ENCODE results near the gene CAPN2. TPM values are rescaled to one million over a fixed set of nuclear protein-coding genes. Genes with fewer than 3 reads are reported as not detected.

CAPN2 gene
- polyA plus RNA-seq, 4 donors: 47.0 to 115 (median 68.8) TPM

- DNase-seq (no peak), FAIRE-seq (no peak)
- 90 to 99% (median 92%) methylated on average over 4 of the region's 4 CpGs for WGBS, 3 donors
- Histone ChIP-seq H3K27ac (ENCODE audit: low read depth in 1 of 3, low read length in 2 of 3) (no peak overlapping the region), H3K36me3 (ENCODE audit: control insufficient read depth in 3 of 3, insufficient read depth in 2 of 3, low read depth in 1 of 3, low read length in 3 of 3) (peaks cover 3 to 53% (median 4%) of the 10 kb centered on the region in 3 donors), H3K27me3 (ENCODE audit: control insufficient read depth in 3 of 3, insufficient read depth in 3 of 3, low read length in 3 of 3) (peaks cover 0 to 2% (median 0%) of the 10 kb centered on the region in 3 donors), H3K4me1 (ENCODE audit: control insufficient read depth in 3 of 3, insufficient read depth in 2 of 3, low read depth in 1 of 3, low read length in 2 of 3) (peaks cover 0 to 16% (median 6%) of the 10 kb centered on the region in 3 donors), H3K4me3 (ENCODE audit: low read depth in 1 of 3, low read length in 3 of 3) (no peak overlapping the region), H3K9me3 (ENCODE audit: control insufficient read depth in 2 of 2, insufficient read depth in 1 of 2, low read depth in 1 of 2, low read length in 1 of 2) (no peaks in the 10 kb centered on the region)
Measured at GRCh38 chr1:223745731-223746130, 33.4 kb downstream of the CAPN2 start.

- 13 to 31% (median 16%) methylated on average over 4 of the region's 4 CpGs for whole genome bisulfite sequencing, 3 donors
- no peak for FAIRE-seq
- H3K4me1 ChIP-seq (ENCODE audit: control insufficient read depth in 3 of 3, insufficient read depth in 2 of 3, low read depth in 1 of 3, low read length in 2 of 3): peaks cover 0 to 18% (median 6%) of the 10 kb centered on the region in 3 donors
Measured at GRCh38 chr1:223747838-223748335, 35.5 kb downstream of the CAPN2 start.

GRCh38 chr1:223748405-223748772, 36.0 kb downstream of the CAPN2 start:
- peaks cover 9 to 67% (median 14%) of the 10 kb centered on the region in 3 donors for H3K36me3 ChIP-seq (ENCODE audit: control insufficient read depth in 3 of 3, insufficient read depth in 2 of 3, low read depth in 1 of 3, low read length in 3 of 3)
- 16 to 38% (median 29%) methylated on average over 14 to 18 of the region's 18 CpGs for WGBS, 3 donors
- peaks cover 0 to 2% (median 0%) of the 10 kb centered on the region in 3 donors for H3K27me3 ChIP-seq (ENCODE audit: control insufficient read depth in 3 of 3, insufficient read depth in 3 of 3, low read length in 3 of 3)
- FAIRE-seq (no peak), DNase-seq (peak in 1 of 2 donors; percentile 21)
- H3K27ac ChIP-seq (ENCODE audit: low read depth in 1 of 3, low read length in 2 of 3): peak overlapping the region in 2 of 3 donors; percentile 3 to 47
- H3K4me1 ChIP-seq (ENCODE audit: control insufficient read depth in 3 of 3, insufficient read depth in 2 of 3, low read depth in 1 of 3, low read length in 2 of 3): peaks cover 0 to 18% (median 6%) of the 10 kb centered on the region in 3 donors
- H3K9me3 ChIP-seq (ENCODE audit: control insufficient read depth in 2 of 2, insufficient read depth in 1 of 2, low read depth in 1 of 2, low read length in 1 of 2): no peaks in the 10 kb centered on the region
- H3K4me3 ChIP-seq (ENCODE audit: low read depth in 1 of 3, low read length in 3 of 3): peak overlapping the region in 2 of 3 donors; percentile 39 to 53

More at GRCh38 chr1:223747838-223748335, 35.5 kb downstream of the CAPN2 start:
- peaks cover 0 to 2% (median 0%) of the 10 kb centered on the region in 3 donors for H3K27me3 ChIP-seq (ENCODE audit: control insufficient read depth in 3 of 3, insufficient read depth in 3 of 3, low read length in 3 of 3)
- DNase-seq: peak in 1 of 2 donors; percentile 50
- H3K9me3 ChIP-seq (ENCODE audit: control insufficient read depth in 2 of 2, insufficient read depth in 1 of 2, low read depth in 1 of 2, low read length in 1 of 2): no peaks in the 10 kb centered on the region
- peak overlapping the region in 2 of 3 donors; percentile 14 to 47 for H3K27ac ChIP-seq (ENCODE audit: low read depth in 1 of 3, low read length in 2 of 3)
- peaks cover 7 to 67% (median 9%) of the 10 kb centered on the region in 3 donors for H3K36me3 ChIP-seq (ENCODE audit: control insufficient read depth in 3 of 3, insufficient read depth in 2 of 3, low read depth in 1 of 3, low read length in 3 of 3)
- H3K4me3 ChIP-seq (ENCODE audit: low read depth in 1 of 3, low read length in 3 of 3): no peak overlapping the region

GRCh38 chr1:223748773-223749733, 36.7 kb downstream of the CAPN2 start:
- H3K9me3 ChIP-seq (ENCODE audit: control insufficient read depth in 2 of 2, insufficient read depth in 1 of 2, low read depth in 1 of 2, low read length in 1 of 2): no peaks in the 10 kb centered on the region
- H3K4me3 ChIP-seq (ENCODE audit: low read depth in 1 of 3, low read length in 3 of 3): peak overlapping the region; percentile 17 to 53 (median 39)
- H3K27me3 ChIP-seq (ENCODE audit: control insufficient read depth in 3 of 3, insufficient read depth in 3 of 3, low read length in 3 of 3): peaks cover 0 to 2% (median 0%) of the 10 kb centered on the region in 3 donors
- H3K36me3 ChIP-seq (ENCODE audit: control insufficient read depth in 3 of 3, insufficient read depth in 2 of 3, low read depth in 1 of 3, low read length in 3 of 3): peaks cover 9 to 65% (median 14%) of the 10 kb centered on the region in 3 donors
- peak overlapping the region in 2 of 3 donors; percentile 3 to 47 for H3K27ac ChIP-seq (ENCODE audit: low read depth in 1 of 3, low read length in 2 of 3)
- DNase-seq (peak; percentile 64 to 81), FAIRE-seq (no peak)
- WGBS, 3 donors: 5 to 10% (median 9%) methylated on average over 55 to 61 of the region's 61 CpGs
- H3K4me1 ChIP-seq (ENCODE audit: control insufficient read depth in 3 of 3, insufficient read depth in 2 of 3, low read depth in 1 of 3, low read length in 2 of 3): peaks cover 0 to 18% (median 6%) of the 10 kb centered on the region in 3 donors

- FAIRE-seq (no peak), DNase-seq (peak; percentile 11 to 46)
- Histone ChIP-seq H3K36me3 (ENCODE audit: control insufficient read depth in 3 of 3, insufficient read depth in 2 of 3, low read depth in 1 of 3, low read length in 3 of 3) (peaks cover 13 to 69% (median 23%) of the 10 kb centered on the region in 3 donors), H3K27me3 (ENCODE audit: control insufficient read depth in 3 of 3, insufficient read depth in 3 of 3, low read length in 3 of 3) (peaks cover 0 to 2% (median 0%) of the 10 kb centered on the region in 3 donors), H3K4me3 (ENCODE audit: low read depth in 1 of 3, low read length in 3 of 3) (no peak overlapping the region), H3K4me1 (ENCODE audit: control insufficient read depth in 3 of 3, insufficient read depth in 2 of 3, low read depth in 1 of 3, low read length in 2 of 3) (peaks cover 0 to 18% (median 6%) of the 10 kb centered on the region in 3 donors), H3K27ac (ENCODE audit: low read depth in 1 of 3, low read length in 2 of 3) (no peak overlapping the region), H3K9me3 (ENCODE audit: control insufficient read depth in 2 of 2, insufficient read depth in 1 of 2, low read depth in 1 of 2, low read length in 1 of 2) (no peaks in the 10 kb centered on the region)
- 80 to 90% (median 85%) methylated on average over 13 of the region's 13 CpGs for WGBS, 3 donors
Measured at GRCh38 chr1:223750730-223751570, 38.6 kb downstream of the CAPN2 start.

GRCh38 chr1:223751696-223752095, 39.4 kb downstream of the CAPN2 start:
- peaks cover 18 to 73% (median 23%) of the 10 kb centered on the region in 3 donors for H3K36me3 ChIP-seq (ENCODE audit: control insufficient read depth in 3 of 3, insufficient read depth in 2 of 3, low read depth in 1 of 3, low read length in 3 of 3)
- no peak for FAIRE-seq
- no peak for DNase-seq
- H3K27me3 ChIP-seq (ENCODE audit: control insufficient read depth in 3 of 3, insufficient read depth in 3 of 3, low read length in 3 of 3): peaks cover 0 to 2% (median 0%) of the 10 kb centered on the region in 3 donors
- no peak overlapping the region for H3K4me3 ChIP-seq (ENCODE audit: low read depth in 1 of 3, low read length in 3 of 3)
- WGBS, 3 donors: 89 to 99% (median 95%) methylated on average over 4 of the region's 4 CpGs
- peaks cover 0 to 18% (median 6%) of the 10 kb centered on the region in 3 donors for H3K4me1 ChIP-seq (ENCODE audit: control insufficient read depth in 3 of 3, insufficient read depth in 2 of 3, low read depth in 1 of 3, low read length in 2 of 3)
- no peaks in the 10 kb centered on the region for H3K9me3 ChIP-seq (ENCODE audit: control insufficient read depth in 2 of 2, insufficient read depth in 1 of 2, low read depth in 1 of 2, low read length in 1 of 2)
- H3K27ac ChIP-seq (ENCODE audit: low read depth in 1 of 3, low read length in 2 of 3): no peak overlapping the region

GRCh38 chr1:223752721-223753515, 40.6 kb downstream of the CAPN2 start:
- DNase-seq: no peak

More at GRCh38 chr1:223752721-223753515, 40.6 kb downstream of the CAPN2 start:
- 86 to 89% (median 88%) methylated on average over 14 to 15 of the region's 15 CpGs for WGBS, 3 donors
- no peaks in the 10 kb centered on the region for H3K9me3 ChIP-seq (ENCODE audit: control insufficient read depth in 2 of 2, insufficient read depth in 1 of 2, low read depth in 1 of 2, low read length in 1 of 2)
- H3K27ac ChIP-seq (ENCODE audit: low read depth in 1 of 3, low read length in 2 of 3): no peak overlapping the region
- FAIRE-seq: no peak
- peaks cover 18 to 76% (median 23%) of the 10 kb centered on the region in 3 donors for H3K36me3 ChIP-seq (ENCODE audit: control insufficient read depth in 3 of 3, insufficient read depth in 2 of 3, low read depth in 1 of 3, low read length in 3 of 3)
- H3K4me3 ChIP-seq (ENCODE audit: low read depth in 1 of 3, low read length in 3 of 3): no peak overlapping the region
- H3K27me3 ChIP-seq (ENCODE audit: control insufficient read depth in 3 of 3, insufficient read depth in 3 of 3, low read length in 3 of 3): peaks cover 0 to 2% (median 0%) of the 10 kb centered on the region in 3 donors
- peaks cover 0 to 16% (median 4%) of the 10 kb centered on the region in 3 donors for H3K4me1 ChIP-seq (ENCODE audit: control insufficient read depth in 3 of 3, insufficient read depth in 2 of 3, low read depth in 1 of 3, low read length in 2 of 3)

Data from small intestine (tissue), 7 donors.